Ascending aorta (tissue), 2 donors: ENCODE data around the gene LINC00305. TPM values are rescaled to one million over a fixed set of nuclear protein-coding genes. Genes with fewer than 3 reads are reported as not detected.

Source experiments
- DNase-seq, 2 donors: peaks; one replicate each; pipeline ENCODE4 v3.0.0-alpha.2; 2019; ENCODE audit warnings: low spot score in 2 of 2
- H3K27ac ChIP-seq, 2 donors: fragments of 200-600 bp; sonication (generic); one replicate each; pipeline ENCODE4 v1.5.1; 2016 to 2017; ENCODE audit warnings: mild to moderate bottlenecking in 1 of 2
- H3K27me3 ChIP-seq: fragments of 200-600 bp; sonication (generic); one replicate; pipeline ENCODE4 v1.5.1; 2017
- H3K36me3 ChIP-seq, 2 donors: fragments of 200-600 bp; sonication (generic); one replicate each; pipeline ENCODE4 v1.5.1; 2016
- H3K4me1 ChIP-seq, 2 donors: fragments of 200-600 bp; sonication (generic); one replicate each; pipeline ENCODE4 v1.5.1; 2016 to 2017; ENCODE audit warnings: mild to moderate bottlenecking in 1 of 2
- H3K4me3 ChIP-seq, 2 donors: fragments of 200-600 bp; sonication (generic); one replicate each; pipeline ENCODE4 v1.5.1; 2016 to 2017; ENCODE audit warnings: mild to moderate bottlenecking in 1 of 2
- H3K9me3 ChIP-seq, 2 donors: fragments of 200-600 bp; sonication (generic); one replicate each; pipeline ENCODE4 v1.5.1; 2016
- intact Hi-C: fragments of 100-400 bp; cut with DNase I; formaldehyde crosslinking; loops from one replicate; pipeline ENCODE4 v1.15.1; 2023
- total RNA-seq: library from RNA; depleted of rRNA; stranded (reverse); fragments of >200 nt; gene quantifications from one replicate; pipeline ENCODE4 v1.1.0, GENCODE V29; 2016
- TF ChIP-seq, protein P1 (sequence below), 3 experiments: fragments of 200-600 bp in 2 of 3; fragments of 450-650 bp in 1 of 3; sonication (generic) in 2 of 3; IDR thresholded peaks; one replicate each; pipeline ENCODE4 v1.5.1; 2016 to 2019; ENCODE audit warnings: antibody characterized with exemption in 3 of 3, mild to moderate bottlenecking in 1 of 3, moderate library complexity in 1 of 3

The LINC00305 gene
- total RNA-seq, 1 donor from 2014 or later: not detected

DNA sequence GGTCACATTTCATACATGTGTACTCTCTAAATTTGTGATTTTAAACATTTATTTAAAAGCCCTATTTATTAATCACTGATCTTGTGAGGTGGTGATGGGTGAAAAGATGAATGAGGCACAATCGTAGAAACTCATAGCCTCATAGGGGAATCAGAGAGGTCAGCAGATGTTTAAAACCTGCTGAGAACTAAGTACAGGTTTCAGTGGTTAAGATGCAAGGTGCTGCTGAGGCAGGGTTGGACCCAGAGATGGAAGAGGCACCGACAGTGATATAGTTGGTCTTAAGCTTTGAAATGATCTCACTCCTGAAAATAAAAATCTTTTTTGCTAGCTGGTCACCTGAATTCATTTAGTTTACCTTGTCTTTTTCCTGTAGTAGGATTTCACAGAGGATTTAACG is 49.6 kb downstream of the LINC00305 start:
- intact Hi-C loops: no loop called here
- no peaks in the 10 kb centered on the region for H3K9me3 ChIP-seq
- H3K27ac ChIP-seq: no peak overlapping the region
- TF ChIP-seq, protein P1, sequence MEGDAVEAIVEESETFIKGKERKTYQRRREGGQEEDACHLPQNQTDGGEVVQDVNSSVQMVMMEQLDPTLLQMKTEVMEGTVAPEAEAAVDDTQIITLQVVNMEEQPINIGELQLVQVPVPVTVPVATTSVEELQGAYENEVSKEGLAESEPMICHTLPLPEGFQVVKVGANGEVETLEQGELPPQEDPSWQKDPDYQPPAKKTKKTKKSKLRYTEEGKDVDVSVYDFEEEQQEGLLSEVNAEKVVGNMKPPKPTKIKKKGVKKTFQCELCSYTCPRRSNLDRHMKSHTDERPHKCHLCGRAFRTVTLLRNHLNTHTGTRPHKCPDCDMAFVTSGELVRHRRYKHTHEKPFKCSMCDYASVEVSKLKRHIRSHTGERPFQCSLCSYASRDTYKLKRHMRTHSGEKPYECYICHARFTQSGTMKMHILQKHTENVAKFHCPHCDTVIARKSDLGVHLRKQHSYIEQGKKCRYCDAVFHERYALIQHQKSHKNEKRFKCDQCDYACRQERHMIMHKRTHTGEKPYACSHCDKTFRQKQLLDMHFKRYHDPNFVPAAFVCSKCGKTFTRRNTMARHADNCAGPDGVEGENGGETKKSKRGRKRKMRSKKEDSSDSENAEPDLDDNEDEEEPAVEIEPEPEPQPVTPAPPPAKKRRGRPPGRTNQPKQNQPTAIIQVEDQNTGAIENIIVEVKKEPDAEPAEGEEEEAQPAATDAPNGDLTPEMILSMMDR (IDR thresholded peaks at IDR 0.05): no peak
- H3K27me3 ChIP-seq: no peaks in the 10 kb centered on the region
- H3K4me1 ChIP-seq: no peaks in the 10 kb centered on the region
- H3K36me3 ChIP-seq: no peaks in the 10 kb centered on the region
- no peak for DNase-seq
- no peak overlapping the region for H3K4me3 ChIP-seq

DNA sequence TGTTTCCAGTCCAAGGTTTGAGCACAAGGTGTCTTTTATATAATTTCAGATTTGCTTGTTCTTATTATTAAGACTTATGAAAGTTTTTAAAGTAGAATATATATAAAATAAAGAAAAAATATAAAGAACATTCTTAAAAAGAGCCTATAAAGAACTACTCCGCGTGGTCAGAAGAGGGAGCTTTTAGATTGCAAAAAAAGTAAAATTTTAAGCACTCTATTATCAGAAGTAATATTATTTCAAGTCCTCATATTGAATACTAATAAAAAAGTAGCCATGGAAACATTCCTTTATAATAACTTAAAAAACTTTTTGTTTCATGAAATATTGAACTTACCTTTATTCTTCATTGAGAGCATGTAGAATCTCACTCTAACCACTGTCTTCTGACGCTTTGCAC is 51.4 kb downstream of the LINC00305 start:
- Histone ChIP-seq H3K9me3 (no peaks in the 10 kb centered on the region), H3K27ac (no peak overlapping the region), H3K4me3 (no peak overlapping the region), H3K36me3 (no peaks in the 10 kb centered on the region), H3K4me1 (no peaks in the 10 kb centered on the region), H3K27me3 (no peaks in the 10 kb centered on the region)
- intact Hi-C loops: no loop called here
- TF ChIP-seq, protein P1 (IDR thresholded peaks at IDR 0.05): no peak
- no peak for DNase-seq

DNA sequence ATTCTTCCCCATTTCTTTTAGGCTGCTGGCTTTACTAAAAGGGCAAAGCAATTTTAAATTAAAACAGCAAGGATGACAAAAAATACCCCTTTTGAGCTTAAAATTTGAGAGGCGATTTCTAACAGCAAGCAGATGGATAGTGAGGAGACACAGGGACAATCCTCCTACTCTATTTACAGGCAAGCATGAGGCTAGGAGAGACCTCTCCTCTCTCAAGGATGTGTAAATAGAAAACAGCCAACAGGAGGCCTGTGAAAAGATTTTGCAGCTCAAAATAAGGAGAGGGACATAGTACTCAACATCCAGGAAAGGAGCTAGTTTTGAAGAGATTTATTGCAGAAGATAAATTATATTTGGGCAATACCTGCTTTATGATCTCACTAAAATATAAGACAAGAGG is 53.8 kb downstream of the LINC00305 start:
- no peaks in the 10 kb centered on the region for H3K36me3 ChIP-seq
- H3K4me1 ChIP-seq: no peaks in the 10 kb centered on the region
- no peaks in the 10 kb centered on the region for H3K27me3 ChIP-seq
- TF ChIP-seq, protein P1 (IDR thresholded peaks at IDR 0.05): no peak
- DNase-seq: no peak
- no peak overlapping the region for H3K27ac ChIP-seq
- intact Hi-C loops: no loop called here
- no peak overlapping the region for H3K4me3 ChIP-seq
- H3K9me3 ChIP-seq: no peaks in the 10 kb centered on the region

DNA sequence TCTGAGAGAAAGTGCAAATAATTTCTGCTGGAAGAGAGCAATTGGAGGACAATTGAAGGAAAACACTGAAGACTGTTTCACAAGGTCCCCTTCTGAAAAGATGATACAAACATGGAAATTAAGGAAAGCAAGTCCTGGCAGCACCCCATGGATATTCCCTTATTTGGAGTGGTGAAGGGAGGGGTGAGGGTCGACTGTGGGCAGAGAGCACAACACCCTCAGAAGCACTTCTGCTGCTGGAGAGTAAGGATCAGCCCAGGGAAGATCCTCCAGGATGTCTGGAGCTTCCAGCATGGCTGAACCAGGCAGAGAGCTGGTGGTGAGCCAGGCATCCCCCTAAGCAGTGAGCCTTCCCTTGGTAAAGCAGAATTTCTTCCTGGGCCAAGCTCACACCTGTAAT is 54.7 kb downstream of the LINC00305 start:
- H3K9me3 ChIP-seq: no peaks in the 10 kb centered on the region
- TF ChIP-seq, protein P1 (IDR thresholded peaks at IDR 0.05): no peak
- no peak for DNase-seq
- H3K4me1 ChIP-seq: no peaks in the 10 kb centered on the region
- no peak overlapping the region for H3K4me3 ChIP-seq
- intact Hi-C loops: no loop called here
- H3K36me3 ChIP-seq: no peaks in the 10 kb centered on the region
- no peaks in the 10 kb centered on the region for H3K27me3 ChIP-seq
- no peak overlapping the region for H3K27ac ChIP-seq

DNA sequence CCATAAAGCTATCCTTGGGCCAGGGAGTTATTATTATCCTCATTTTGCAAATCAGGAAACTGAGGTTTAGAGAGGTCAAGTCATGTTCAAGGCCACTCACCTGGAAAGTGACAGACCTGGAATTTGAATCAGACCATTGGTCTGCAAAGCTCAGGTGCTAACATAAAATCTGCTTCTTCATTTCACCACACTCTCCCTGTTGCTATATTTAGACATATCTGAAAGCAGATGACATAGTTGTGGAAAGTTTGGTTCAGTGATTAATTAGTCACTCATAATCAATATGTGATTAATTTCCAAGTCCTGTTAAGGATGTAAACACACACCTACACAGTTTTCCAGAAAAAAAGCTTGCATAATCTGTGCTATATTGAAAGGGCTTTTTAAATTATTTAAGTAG is 57.4 kb downstream of the LINC00305 start:
- no peaks in the 10 kb centered on the region for H3K27me3 ChIP-seq
- H3K9me3 ChIP-seq: no peaks in the 10 kb centered on the region
- TF ChIP-seq, protein P1 (IDR thresholded peaks at IDR 0.05): no peak
- no peak overlapping the region for H3K27ac ChIP-seq
- H3K4me1 ChIP-seq: no peaks in the 10 kb centered on the region
- no peak overlapping the region for H3K4me3 ChIP-seq
- intact Hi-C loops: no loop called here
- no peaks in the 10 kb centered on the region for H3K36me3 ChIP-seq
- DNase-seq: no peak

DNA sequence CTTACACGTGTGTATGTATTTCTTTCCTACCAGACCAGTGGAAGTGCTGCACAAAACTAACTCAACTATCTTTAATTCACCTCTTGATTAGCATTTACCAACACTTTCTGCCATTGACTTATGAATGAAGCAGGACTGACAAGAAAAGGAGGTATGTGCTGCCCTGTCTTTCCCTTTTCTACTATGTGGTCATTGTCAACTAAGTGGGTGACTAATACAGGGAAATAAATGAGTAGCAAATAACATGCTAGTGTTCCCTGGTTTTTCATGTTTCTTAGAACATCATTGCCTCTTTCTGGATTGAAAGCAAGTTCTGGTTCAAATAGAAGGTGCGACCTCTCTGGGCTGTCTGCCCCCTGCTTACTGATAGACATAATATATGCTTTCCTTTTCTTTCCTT is 58.0 kb downstream of the LINC00305 start:
- Histone ChIP-seq H3K9me3 (no peaks in the 10 kb centered on the region), H3K4me1 (no peaks in the 10 kb centered on the region), H3K4me3 (no peak overlapping the region), H3K36me3 (no peaks in the 10 kb centered on the region), H3K27me3 (no peaks in the 10 kb centered on the region), H3K27ac (no peak overlapping the region)
- DNase-seq: no peak
- intact Hi-C loops: no loop called here
- TF ChIP-seq, protein P1 (IDR thresholded peaks at IDR 0.05): no peak
